BLaER1 treated with 17β-estradiol and CSF1 and Interleukin-3, amounts not matched to agents 10 nM and 100 nM (cell line): Measurements from ENCODE around the gene CDC37.
"Not testable (repeated sequence)": the region's sequence is repeated elsewhere in the genome, so short reads cannot be mapped to it uniquely, and the experiment has no call there.

Source experiments
- H3K27ac ChIP-seq, 11 experiments: shearing (Covaris generic); formaldehyde crosslinking; 2 replicates each; pipeline ENCODE4 v1.8.1; 2022
- H3K27me3 ChIP-seq, 11 experiments: shearing (Covaris generic); formaldehyde crosslinking; 2 replicates each; pipeline ENCODE4 v1.8.1; 2022
- H3K36me3 ChIP-seq, 11 experiments: shearing (Covaris generic); formaldehyde crosslinking; 2 replicates each; pipeline ENCODE4 v1.8.1; 2022
- H3K4me1 ChIP-seq, 10 experiments: shearing (Covaris generic); formaldehyde crosslinking; 2 replicates each; pipeline ENCODE4 v1.8.1; 2022
- H3K4me2 ChIP-seq, 11 experiments: shearing (Covaris generic); formaldehyde crosslinking; 2 replicates each; pipeline ENCODE4 v1.8.1; 2022
- H3K4me3 ChIP-seq, 10 experiments: shearing (Covaris generic); formaldehyde crosslinking; 2 replicates each; pipeline ENCODE4 v1.8.1; 2022
- H3K9ac ChIP-seq, 11 experiments: shearing (Covaris generic); formaldehyde crosslinking; 2 replicates each; pipeline ENCODE4 v1.8.1; 2022
- H3K9me3 ChIP-seq, 11 experiments: shearing (Covaris generic); formaldehyde crosslinking; replicated peaks in 1 of 11; 2 replicates each; pipeline ENCODE4 v1.8.1; 2022
- H4K20me1 ChIP-seq, 11 experiments: shearing (Covaris generic); formaldehyde crosslinking; 2 replicates each; pipeline ENCODE4 v1.8.1; 2022
- Cebpa-rat ChIP-seq, 11 experiments: shearing (Covaris generic); IDR thresholded peaks; 2 replicates each; pipeline ENCODE4 v1.8.1; 2022

The CDC37 gene

GRCh38 chr19:10417541-10418234, 14.3 kb upstream of the CDC37 start:
- peak overlapping the region in 8 of 10 experiments; percentile 81 to 90 (median 85); a peak in 14 of 20 replicates for H3K4me3 ChIP-seq
- peak overlapping the region in 10 of 11 experiments; percentile 21 to 93 (median 84); a peak in 18 of 22 replicates for H3K9ac ChIP-seq
- peaks cover 54 to 77% (median 70%) of the 10 kb centered on the region in 10 experiments for H3K4me1 ChIP-seq
- TF ChIP-seq Cebpa-rat (IDR thresholded peaks at IDR 0.05), result no peak
- H3K4me2 ChIP-seq, result peak overlapping the region; percentile 94 to 100 (median 97)
- H3K27me3 ChIP-seq, result peaks cover 0 to 12% (median 0%) of the 10 kb centered on the region in 11 experiments; a peak in 3 of 22 replicates
- H3K9me3 ChIP-seq, result peaks cover 0 to 10% (median 7%) of the 10 kb centered on the region in 11 experiments; a peak in 13 of 22 replicates
- peak overlapping the region in 9 of 11 experiments; percentile 77 to 90 (median 86); a peak in 18 of 22 replicates for H3K27ac ChIP-seq
- no peaks in the 10 kb centered on the region; a peak in 1 of 22 replicates for H3K36me3 ChIP-seq
- H4K20me1 ChIP-seq, result peaks cover 0 to 28% (median 16%) of the 10 kb centered on the region in 11 experiments; a peak in 13 of 22 replicates

DNA sequence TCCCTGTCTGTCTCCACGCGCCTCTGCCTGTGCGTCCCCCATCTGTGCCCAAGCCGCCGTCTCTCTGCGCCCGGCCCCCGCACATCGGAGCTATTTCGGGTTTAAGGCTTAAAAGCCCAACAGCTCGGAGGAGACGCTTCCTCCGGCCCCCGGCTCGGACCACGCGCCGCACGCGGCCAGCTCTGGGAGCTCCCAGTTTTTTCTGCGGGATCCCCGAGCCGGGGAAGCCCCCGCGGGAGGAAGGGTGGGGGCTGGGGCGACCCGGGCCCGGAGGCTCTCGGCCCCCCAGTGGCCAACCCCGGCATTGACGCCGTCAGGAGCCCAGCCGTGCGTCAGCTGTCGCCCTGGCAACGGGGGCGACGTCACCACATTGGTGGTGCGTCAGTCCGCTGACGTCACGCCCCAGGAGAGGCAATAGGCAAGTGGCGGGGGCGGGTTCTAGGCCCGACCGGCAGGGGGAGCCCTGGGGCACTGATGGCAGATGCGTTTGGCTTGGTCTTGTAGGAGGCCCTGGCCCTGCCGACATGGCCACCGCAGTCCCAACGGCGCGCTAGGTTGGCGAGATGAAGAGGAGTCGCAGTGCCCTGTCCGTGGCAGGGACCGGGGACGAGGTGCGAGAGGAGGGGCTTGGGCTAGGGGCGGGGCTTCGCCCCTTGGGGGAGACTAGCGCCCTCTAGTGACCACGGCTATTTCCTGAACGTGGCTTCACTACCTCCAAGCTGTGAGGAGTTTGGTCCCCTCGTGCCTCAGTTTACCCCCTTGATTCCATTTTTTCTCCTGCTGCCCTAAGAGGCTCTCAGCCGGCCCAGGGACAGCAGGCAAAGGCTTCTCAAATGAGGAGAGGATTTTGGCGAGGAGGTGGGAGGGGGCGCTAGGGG, 13.3 kb upstream of the CDC37 start:
- Histone ChIP-seq H3K4me3 (peak overlapping the region; percentile 56 to 89 (median 71)), H3K9ac (peak overlapping the region; percentile 78 to 93 (median 84)), H3K4me1 (peaks cover 54 to 77% (median 70%) of the 10 kb centered on the region in 10 experiments), H3K27me3 (peaks cover 0 to 12% (median 0%) of the 10 kb centered on the region in 11 experiments; a peak in 3 of 22 replicates), H4K20me1 (peaks cover 0 to 22% (median 11%) of the 10 kb centered on the region in 11 experiments; a peak in 13 of 22 replicates), H3K27ac (peak overlapping the region; percentile 77 to 90 (median 86)), H3K9me3 (peaks cover 0 to 10% (median 7%) of the 10 kb centered on the region in 11 experiments; a peak in 13 of 22 replicates), H3K36me3 (no peaks in the 10 kb centered on the region; a peak in 1 of 22 replicates), H3K4me2 (peak overlapping the region; percentile 94 to 100 (median 97))
- TF ChIP-seq Cebpa-rat (IDR thresholded peaks at IDR 0.05), result no peak

- no peak for TF ChIP-seq Cebpa-rat (IDR thresholded peaks at IDR 0.05)
- Histone ChIP-seq H3K4me3 (peak overlapping the region; percentile 56 to 89 (median 71)), H3K27ac (peak overlapping the region; percentile 77 to 90 (median 86)), H3K36me3 (no peaks in the 10 kb centered on the region; a peak in 1 of 22 replicates), H3K27me3 (peaks cover 0 to 12% (median 0%) of the 10 kb centered on the region in 11 experiments; a peak in 3 of 22 replicates), H3K9me3 (peaks cover 0 to 10% (median 7%) of the 10 kb centered on the region in 11 experiments; a peak in 13 of 22 replicates), H3K4me1 (peaks cover 54 to 77% (median 70%) of the 10 kb centered on the region in 10 experiments), H3K9ac (peak overlapping the region; percentile 78 to 86 (median 84)), H3K4me2 (peak overlapping the region; percentile 83 to 100 (median 97)), H4K20me1 (peaks cover 0 to 16% (median 10%) of the 10 kb centered on the region in 11 experiments; a peak in 11 of 22 replicates)
These were observed 12.7 kb upstream of the CDC37 start for GRCh38 chr19:10416083-10416379.

DNA sequence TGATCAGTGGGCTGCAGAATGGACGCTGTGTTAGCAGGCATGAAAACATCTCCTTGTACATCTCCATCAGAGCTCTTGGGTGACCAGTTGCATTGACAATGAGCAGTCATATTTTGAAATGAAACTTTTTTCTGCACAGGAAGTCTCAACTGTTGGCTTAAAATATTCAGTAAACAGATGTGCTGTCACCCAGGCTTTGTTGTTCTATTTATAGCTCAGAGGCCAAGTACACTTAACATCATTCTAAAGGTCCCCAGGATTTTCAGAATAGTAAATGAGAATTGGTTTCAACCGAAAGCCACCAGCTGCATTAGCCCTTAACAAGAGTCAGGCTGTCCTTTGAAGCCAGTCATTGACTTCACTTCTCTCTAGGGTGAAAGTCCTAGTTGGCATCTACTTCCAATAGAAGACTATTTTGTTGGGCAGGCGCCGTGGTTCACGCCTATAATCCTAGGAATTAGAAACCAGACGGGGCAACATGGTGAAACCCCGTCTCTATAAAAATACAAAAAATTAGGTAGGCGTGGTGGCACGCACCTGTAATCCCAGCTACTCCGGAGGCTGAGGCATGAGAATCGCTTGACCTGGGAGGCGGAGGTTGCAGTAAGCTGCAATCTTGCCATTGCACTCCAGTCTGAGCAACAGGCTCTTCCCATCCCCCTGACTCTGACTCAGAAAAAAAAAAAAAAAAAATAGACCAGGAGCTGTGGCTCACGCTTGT, 9.1 kb upstream of the CDC37 start:
- peaks cover 75 to 95% (median 90%) of the 10 kb centered on the region in 10 experiments for H3K4me1 ChIP-seq

DNA sequence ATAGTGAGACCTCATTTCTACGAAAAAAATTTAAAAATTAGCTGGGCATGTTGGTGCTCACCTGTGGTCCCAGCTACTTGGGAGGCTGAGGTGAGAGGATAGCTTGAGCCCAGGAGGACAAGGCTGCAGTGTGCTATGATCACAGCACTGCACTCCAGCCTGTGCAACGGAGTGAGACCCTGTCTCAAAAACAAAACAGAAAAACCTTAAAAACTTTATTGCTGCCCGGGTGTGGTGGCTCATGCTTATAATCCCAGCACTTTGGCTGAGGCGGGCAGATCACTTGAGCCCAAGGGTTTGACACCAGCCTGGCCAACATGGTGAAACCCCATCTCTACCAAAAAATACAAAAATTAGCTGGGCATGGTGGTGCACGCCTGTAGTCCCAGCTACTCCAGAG, 7.9 kb upstream of the CDC37 start:
- H3K9ac ChIP-seq, result peak overlapping the region in 9 of 11 experiments; percentile 64 to 76 (median 67); a peak in 15 of 22 replicates
- H3K27me3 ChIP-seq, H3K9me3 ChIP-seq, H4K20me1 ChIP-seq, H3K36me3 ChIP-seq: not testable (repeated sequence)
- H3K27ac ChIP-seq, result peak overlapping the region in 10 of 11 experiments; percentile 65 to 90 (median 82); a peak in 19 of 22 replicates
- peak overlapping the region in 3 of 10 experiments; percentile 5 to 33 (median 31); a peak in 1 of 20 replicates for H3K4me3 ChIP-seq
- H3K4me1 ChIP-seq, result peaks cover 83 to 100% (median 94%) of the 10 kb centered on the region in 10 experiments
- H3K4me2 ChIP-seq, result peak overlapping the region; percentile 79 to 99 (median 97)

More for the DNA sequence above, 9.1 kb upstream of the CDC37 start:
- peak overlapping the region; percentile 44 to 90 (median 82); a peak in 21 of 22 replicates for H3K27ac ChIP-seq
- no peak for TF ChIP-seq Cebpa-rat (IDR thresholded peaks at IDR 0.05)
- H3K4me3 ChIP-seq, result peak overlapping the region in 8 of 10 experiments; percentile 11 to 36 (median 32); a peak in 11 of 20 replicates
- peak overlapping the region; percentile 79 to 99 (median 97) for H3K4me2 ChIP-seq
- peaks cover 0 to 10% (median 7%) of the 10 kb centered on the region in 11 experiments; a peak in 13 of 22 replicates for H3K9me3 ChIP-seq
- H3K36me3 ChIP-seq, result no peaks in the 10 kb centered on the region; a peak in 1 of 22 replicates
- peaks cover 0 to 2% (median 0%) of the 10 kb centered on the region in 11 experiments; a peak in 2 of 22 replicates for H3K27me3 ChIP-seq
- peak overlapping the region; percentile 48 to 76 (median 65); a peak in 19 of 22 replicates for H3K9ac ChIP-seq
- H4K20me1 ChIP-seq, result peaks cover 0 to 5% (median under 1%) of the 10 kb centered on the region in 11 experiments; a peak in 5 of 22 replicates

GRCh38 chr19:10408511-10409283, 5.4 kb upstream of the CDC37 start:
- H3K9me3 ChIP-seq, result no peaks in the 10 kb centered on the region
- H3K36me3 ChIP-seq, result no peaks in the 10 kb centered on the region
- no peaks in the 10 kb centered on the region for H3K27me3 ChIP-seq
- peak overlapping the region; percentile 59 to 81 (median 77); a peak in 21 of 22 replicates for H3K9ac ChIP-seq
- no peak for TF ChIP-seq Cebpa-rat (IDR thresholded peaks at IDR 0.05)
- peak overlapping the region; percentile 79 to 99 (median 98) for H3K4me2 ChIP-seq
- H3K4me3 ChIP-seq, result peak overlapping the region; percentile 26 to 59 (median 46); a peak in 17 of 20 replicates
- H3K4me1 ChIP-seq, result peaks cover 86 to 94% (median 90%) of the 10 kb centered on the region in 10 experiments
- peak overlapping the region; percentile 61 to 90 (median 82); a peak in 21 of 22 replicates for H3K27ac ChIP-seq
- peaks cover 0 to 4% (median 0%) of the 10 kb centered on the region in 11 experiments; a peak in 2 of 22 replicates for H4K20me1 ChIP-seq

GRCh38 chr19:10407096-10407495, 3.8 kb upstream of the CDC37 start:
- Histone ChIP-seq H3K4me2 (peak overlapping the region; percentile 93 to 100 (median 98)), H3K4me3 (no peak overlapping the region), H4K20me1 (peaks cover 0 to 16% (median 6%) of the 10 kb centered on the region in 11 experiments; a peak in 15 of 22 replicates), H3K9me3 (no peaks in the 10 kb centered on the region), H3K36me3 (no peaks in the 10 kb centered on the region), H3K9ac (peak overlapping the region in 5 of 11 experiments; percentile 3 to 90 (median 13); a peak in 3 of 22 replicates), H3K27me3 (no peaks in the 10 kb centered on the region), H3K4me1 (peaks cover 73 to 82% (median 78%) of the 10 kb centered on the region in 10 experiments), H3K27ac (peak overlapping the region in 9 of 11 experiments; percentile 37 to 92 (median 80); a peak in 13 of 22 replicates)
- TF ChIP-seq Cebpa-rat (IDR thresholded peaks at IDR 0.05), result no peak
